Measurements from ENCODE around the gene ADCY5.

Gene ADCY5

DNA sequence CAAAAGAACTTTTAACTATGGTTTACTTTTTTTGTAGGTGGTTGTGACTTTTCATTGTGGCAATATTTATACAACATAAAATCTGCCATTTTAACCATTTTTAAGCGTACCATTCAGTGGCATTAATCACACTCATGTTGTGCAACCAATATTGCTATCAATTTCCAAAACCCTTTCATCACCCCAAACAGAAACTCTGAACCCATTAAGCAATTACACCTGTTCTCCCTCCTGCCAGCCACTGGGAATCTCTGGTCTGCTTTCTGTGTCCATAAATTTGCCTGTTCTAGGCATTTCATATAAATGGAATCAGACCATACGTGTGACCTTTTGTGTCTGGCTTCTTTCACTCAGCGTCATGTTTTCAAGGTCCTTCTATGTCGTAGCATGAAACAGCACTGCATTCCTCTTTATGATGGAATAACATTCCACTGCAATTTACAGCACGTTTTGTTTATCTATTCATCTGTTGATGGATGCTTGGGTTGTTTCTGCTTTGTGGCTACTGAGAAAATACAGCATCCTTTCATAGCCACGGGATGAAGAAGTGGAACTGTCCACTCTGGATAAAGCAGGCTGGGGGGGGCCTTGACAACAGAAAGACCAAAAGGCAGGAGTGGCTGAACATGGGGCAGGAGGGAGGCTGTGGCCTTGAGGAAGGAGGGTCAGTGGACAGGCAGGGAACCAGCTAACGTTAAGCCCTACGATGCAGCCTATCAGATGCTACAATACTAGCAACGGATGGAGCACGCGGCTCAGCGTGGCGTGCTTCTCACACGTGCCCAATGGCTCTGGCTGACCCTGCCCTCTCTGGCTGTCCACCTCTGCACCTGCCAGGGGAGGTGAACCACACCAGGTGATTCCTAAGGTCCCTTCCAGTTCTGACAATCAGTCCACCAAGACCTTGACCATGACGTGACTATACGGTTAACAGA, 136.3 kb downstream of the ADCY5 start:
- H3K4me3 ChIP-seq (ENCODE audit: low read depth, low read length): no peak overlapping the region
- no peak for DNase-seq (ENCODE audit: low read depth, low spot score)
- POLR2A ChIA-PET: no interaction called here
- TF ChIP-seq, protein P1, sequence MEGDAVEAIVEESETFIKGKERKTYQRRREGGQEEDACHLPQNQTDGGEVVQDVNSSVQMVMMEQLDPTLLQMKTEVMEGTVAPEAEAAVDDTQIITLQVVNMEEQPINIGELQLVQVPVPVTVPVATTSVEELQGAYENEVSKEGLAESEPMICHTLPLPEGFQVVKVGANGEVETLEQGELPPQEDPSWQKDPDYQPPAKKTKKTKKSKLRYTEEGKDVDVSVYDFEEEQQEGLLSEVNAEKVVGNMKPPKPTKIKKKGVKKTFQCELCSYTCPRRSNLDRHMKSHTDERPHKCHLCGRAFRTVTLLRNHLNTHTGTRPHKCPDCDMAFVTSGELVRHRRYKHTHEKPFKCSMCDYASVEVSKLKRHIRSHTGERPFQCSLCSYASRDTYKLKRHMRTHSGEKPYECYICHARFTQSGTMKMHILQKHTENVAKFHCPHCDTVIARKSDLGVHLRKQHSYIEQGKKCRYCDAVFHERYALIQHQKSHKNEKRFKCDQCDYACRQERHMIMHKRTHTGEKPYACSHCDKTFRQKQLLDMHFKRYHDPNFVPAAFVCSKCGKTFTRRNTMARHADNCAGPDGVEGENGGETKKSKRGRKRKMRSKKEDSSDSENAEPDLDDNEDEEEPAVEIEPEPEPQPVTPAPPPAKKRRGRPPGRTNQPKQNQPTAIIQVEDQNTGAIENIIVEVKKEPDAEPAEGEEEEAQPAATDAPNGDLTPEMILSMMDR (IDR thresholded peaks at IDR 0.05; ENCODE audit: insufficient read depth, low read length, missing control alignments): no peak
- CTCF ChIA-PET: no interaction called here

DNA sequence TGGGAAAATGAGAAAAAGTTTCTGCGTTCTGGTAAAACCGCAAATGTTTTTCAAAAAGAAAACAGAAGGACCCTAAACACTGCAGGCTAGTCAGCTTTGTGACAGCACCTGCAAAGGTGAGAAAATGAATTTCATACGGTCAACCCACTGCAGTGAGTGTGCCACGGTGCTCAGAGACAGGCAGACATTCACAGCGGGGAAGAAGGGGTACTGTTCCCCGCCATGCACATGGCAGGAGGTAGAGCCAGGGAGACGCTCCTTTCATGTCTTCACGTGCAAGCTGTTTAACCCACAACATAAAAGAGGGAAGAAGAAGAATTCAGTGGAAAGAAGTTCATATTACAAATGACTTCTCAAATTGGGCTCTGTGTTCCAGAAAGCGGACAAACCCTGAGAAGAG, 137.7 kb downstream of the ADCY5 start:
- no peak for DNase-seq (ENCODE audit: low read depth, low spot score)
- POLR2A ChIA-PET: no interaction called here

DNA sequence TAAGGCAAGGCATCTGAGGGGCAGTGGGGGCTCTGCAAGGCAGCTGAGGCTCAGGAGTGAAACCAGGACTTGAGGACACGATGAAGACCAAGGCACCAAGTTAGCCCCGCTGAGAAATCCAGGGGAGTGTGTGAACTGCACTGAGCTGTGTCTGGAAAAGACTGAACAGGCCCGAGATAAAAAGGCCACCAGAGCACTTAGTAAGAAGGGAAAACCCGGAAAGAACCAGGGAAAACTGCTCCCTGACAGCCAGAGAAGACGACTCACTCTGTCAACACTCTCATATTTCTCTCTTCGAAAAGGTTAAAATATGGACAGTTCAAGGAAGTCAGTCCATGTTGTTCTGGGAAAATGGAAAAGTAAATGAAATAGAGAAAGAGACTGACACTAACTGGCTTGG, 138.1 kb downstream of the ADCY5 start:
- no peak for DNase-seq (ENCODE audit: low read depth, low spot score)
- CTCF ChIA-PET: interaction anchor here (1.0 to 1.8 kb wide), 2 partner anchors 18 to 177 kb away, joined by 3 to 4 read pairs; no protein-coding TSS in a partner anchor
- TF ChIP-seq, protein P1 (IDR thresholded peaks at IDR 0.05; ENCODE audit: insufficient read depth, low read length, missing control alignments): no peak
- POLR2A ChIA-PET: interaction anchor here (0.5 kb wide), 1 partner anchor 206 kb away, joined by 3 read pairs; no protein-coding TSS in a partner anchor
- no peak overlapping the region for H3K4me3 ChIP-seq (ENCODE audit: low read depth, low read length)

More for the DNA sequence above, 137.7 kb downstream of the ADCY5 start:
- no peak overlapping the region for H3K4me3 ChIP-seq (ENCODE audit: low read depth, low read length)
- CTCF ChIA-PET: interaction anchor here (1.0 to 1.8 kb wide), 3 partner anchors 18 to 243 kb away, joined by 3 to 4 read pairs (median 3); no protein-coding TSS in a partner anchor
- TF ChIP-seq, protein P1 (IDR thresholded peaks at IDR 0.05; ENCODE audit: insufficient read depth, low read length, missing control alignments): no peak

DNA sequence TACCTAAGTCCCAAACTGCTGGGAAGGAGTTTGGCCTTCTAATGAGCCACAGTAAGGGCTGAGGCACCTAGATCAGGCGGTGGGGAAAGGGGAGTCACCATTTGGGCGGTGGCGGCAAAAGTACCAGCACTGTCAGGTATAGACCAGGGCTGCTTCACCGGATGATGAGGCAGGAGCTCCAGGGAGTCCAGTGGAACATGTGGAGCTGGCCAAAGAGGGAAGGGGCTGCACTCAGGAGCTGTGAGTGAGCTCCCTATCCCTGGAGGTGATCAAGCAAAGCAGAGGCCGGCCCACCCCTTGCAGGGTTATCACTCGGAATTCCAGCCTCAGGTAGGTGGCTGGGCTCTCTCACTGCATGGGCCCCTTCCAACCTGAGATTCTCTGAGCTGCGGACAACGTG, 138.7 kb downstream of the ADCY5 start:
- no peak for DNase-seq (ENCODE audit: low read depth, low spot score)
- POLR2A ChIA-PET: interaction anchor here (0.5 kb wide), 1 partner anchor 207 kb away, joined by 3 read pairs; no protein-coding TSS in a partner anchor
- TF ChIP-seq, protein P1 (IDR thresholded peaks at IDR 0.05; ENCODE audit: insufficient read depth, low read length, missing control alignments): no peak
- H3K4me3 ChIP-seq (ENCODE audit: low read depth, low read length): no peak overlapping the region
- CTCF ChIA-PET: interaction anchor here (1.0 to 1.8 kb wide), 2 partner anchors 19 to 178 kb away, joined by 3 to 4 read pairs; no protein-coding TSS in a partner anchor

DNA sequence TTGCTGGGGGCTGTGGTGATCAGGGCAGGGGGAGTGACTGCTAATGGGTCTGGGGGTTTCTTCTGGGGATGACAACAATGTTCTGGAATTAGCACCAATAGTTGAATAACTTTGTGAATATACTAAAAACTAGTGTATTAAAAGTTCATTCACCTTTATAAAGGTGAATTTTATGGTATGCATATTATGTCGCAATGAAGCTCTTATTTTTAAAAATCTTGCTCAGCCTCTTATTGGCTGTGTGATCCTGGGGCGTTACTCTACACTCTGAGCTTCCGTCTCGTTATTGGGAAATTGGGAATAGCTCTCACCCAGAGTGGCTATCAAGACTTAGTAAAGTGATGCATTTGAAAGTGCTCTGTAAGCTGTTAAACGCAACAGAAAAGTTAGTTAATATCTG, 141.8 kb downstream of the ADCY5 start:
- TF ChIP-seq, protein P1 (IDR thresholded peaks at IDR 0.05; ENCODE audit: insufficient read depth, low read length, missing control alignments): no peak
- H3K4me3 ChIP-seq (ENCODE audit: low read depth, low read length): no peak overlapping the region
- CTCF ChIA-PET: interaction anchor here (1.3 to 1.7 kb wide), 3 partner anchors 15 to 22 kb away, joined by 3 to 6 read pairs (median 4); no protein-coding TSS in a partner anchor
- POLR2A ChIA-PET: no interaction called here
- DNase-seq (ENCODE audit: low read depth, low spot score): no peak

DNA sequence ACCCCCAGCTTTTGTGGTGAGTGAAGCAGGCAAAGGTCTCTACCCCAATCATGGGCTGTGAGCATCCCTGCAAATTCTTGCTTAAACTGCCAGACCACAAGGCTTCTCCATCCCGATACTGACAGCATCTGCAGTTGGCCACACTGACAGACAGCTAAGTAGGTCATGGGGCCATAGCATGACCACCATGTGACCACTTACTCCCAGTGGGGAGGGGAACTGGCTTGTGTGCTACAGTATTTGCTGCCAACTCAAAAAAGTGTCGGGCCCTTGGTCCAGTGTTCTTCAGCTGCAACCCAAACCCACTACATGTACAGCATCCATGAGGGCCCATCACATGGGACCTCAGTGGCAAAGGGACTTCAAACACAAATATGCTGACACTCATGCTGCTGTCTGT, 143.7 kb downstream of the ADCY5 start:
- H3K4me3 ChIP-seq (ENCODE audit: low read depth, low read length): no peak overlapping the region
- ChIA-PET POLR2A (no interaction called here), CTCF (interaction anchor here (0.7 to 1.5 kb wide), 3 partner anchors 18 to 19 kb away, joined by 3 to 4 read pairs (median 4); no protein-coding TSS in a partner anchor)
- no peak for DNase-seq (ENCODE audit: low read depth, low spot score)
- TF ChIP-seq, protein P1 (IDR thresholded peaks at IDR 0.05; ENCODE audit: insufficient read depth, low read length, missing control alignments): no peak

Measured in AG04449 (cell line).